ENCODE data around the gene PRKAG1.
A peak's percentile ranks its signal among the peaks of the same experiment; 100 is the strongest.

- TF ChIP-seq CTCF (IDR thresholded peaks at IDR 0.05), result peak; percentile 13 to 52 (median 38)
- TF ChIP-seq POLR2A (IDR thresholded peaks at IDR 0.05), result no peak
Measured at GRCh38 chr12:49043856-49044258, 25.3 kb upstream of the PRKAG1 start.
